GM11168 (cell line): ENCODE results near the gene TIMM23.
"Not testable (repeated sequence)": the region's sequence is repeated elsewhere in the genome, so short reads cannot be mapped to it uniquely, and the experiment has no call there.

ENCODE experiments used
- in situ Hi-C: fragments of 300-500 bp; cut with MboI; formaldehyde crosslinking; loops from one replicate; pipeline ENCODE4 v1.12.0; 2022; ENCODE audit warnings: low sequenced_read_pairs; ENCODE audit not compliant: unreplicated experiment

Gene TIMM23

GRCh38 chr10:45972106-45972812 is at the start of gene TIMM23:
Gene TIMM23 (plus strand): TSS chr10:45972489. CDS start chr10:45972625, 136 bp downstream.
- in situ Hi-C loops = not testable (repeated sequence)

- in situ Hi-C loops = not testable (repeated sequence)
Observed at GRCh38 chr10:45926790-45927189, 45.5 kb upstream of the TIMM23 start.

- in situ Hi-C loops = not testable (repeated sequence)
Observed at GRCh38 chr10:45931305-45931704, 41.0 kb upstream of the TIMM23 start.

GRCh38 chr10:45934788-45935187 is 37.5 kb upstream of the TIMM23 start:
- in situ Hi-C loops = not testable (repeated sequence)

- in situ Hi-C loops = not testable (repeated sequence)
Observed at GRCh38 chr10:45939176-45939697, 33.1 kb upstream of the TIMM23 start.

GRCh38 chr10:45941196-45941595 is 31.1 kb upstream of the TIMM23 start:
- in situ Hi-C loops = not testable (repeated sequence)

- in situ Hi-C loops = not testable (repeated sequence)
Observed at GRCh38 chr10:45945476-45945875, 26.8 kb upstream of the TIMM23 start.

- in situ Hi-C loops = not testable (repeated sequence)
Observed at GRCh38 chr10:45947363-45947762, 24.9 kb upstream of the TIMM23 start.

- in situ Hi-C loops = not testable (repeated sequence)
Observed at GRCh38 chr10:45948801-45949200, 23.5 kb upstream of the TIMM23 start.

GRCh38 chr10:45954367-45954766 is 17.9 kb upstream of the TIMM23 start:
- in situ Hi-C loops = not testable (repeated sequence)

GRCh38 chr10:45956634-45957033 is 15.7 kb upstream of the TIMM23 start:
- in situ Hi-C loops = not testable (repeated sequence)

- in situ Hi-C loops = not testable (repeated sequence)
Observed at GRCh38 chr10:45957928-45958327, 14.4 kb upstream of the TIMM23 start.

- in situ Hi-C loops = not testable (repeated sequence)
Observed at GRCh38 chr10:45962686-45963452, 9.4 kb upstream of the TIMM23 start.

GRCh38 chr10:45971019-45971418 is 1.3 kb upstream of the TIMM23 start:
- in situ Hi-C loops = not testable (repeated sequence)

- in situ Hi-C loops = not testable (repeated sequence)
Observed at GRCh38 chr10:45971742-45972105, 565 bp upstream of the TIMM23 start.

- in situ Hi-C loops = not testable (repeated sequence)
Observed at GRCh38 chr10:45972813-45973169, 502 bp downstream of the TIMM23 start.

GRCh38 chr10:45974041-45974440 is 1.8 kb downstream of the TIMM23 start:
- in situ Hi-C loops = not testable (repeated sequence)

GRCh38 chr10:45978554-45978953 is 6.3 kb downstream of the TIMM23 start:
- in situ Hi-C loops = not testable (repeated sequence)

- in situ Hi-C loops = not testable (repeated sequence)
Observed at GRCh38 chr10:45981367-45981766, 9.1 kb downstream of the TIMM23 start.

- in situ Hi-C loops = not testable (repeated sequence)
Observed at GRCh38 chr10:45983538-45984186, 11.4 kb downstream of the TIMM23 start.

- in situ Hi-C loops = not testable (repeated sequence)
Observed at GRCh38 chr10:45984473-45984872, 12.2 kb downstream of the TIMM23 start.
